ENCODE results near the gene PKD1L1. TPM values are rescaled to one million over a fixed set of nuclear protein-coding genes. Genes with fewer than 3 reads are reported as not detected.
A peak's percentile ranks its signal among the peaks of the same experiment; 100 is the strongest.
"Not testable (repeated sequence)": the region's sequence is repeated elsewhere in the genome, so short reads cannot be mapped to it uniquely, and the experiment has no call there.

Gene PKD1L1
- total RNA-seq, 1 experiment from 2014 or later, result 0.02 TPM

GRCh38 chr7:47935336-47935735 is 12.9 kb downstream of the PKD1L1 start:
- H3K27ac ChIP-seq, result no peak overlapping the region
- H3K36me3 ChIP-seq, result no peaks in the 10 kb centered on the region
- H3K4me3 ChIP-seq, result no peak overlapping the region
- no peaks in the 10 kb centered on the region for H3K9me3 ChIP-seq (replicated peaks)
- DNase-seq, result no peak
- no peaks in the 10 kb centered on the region for H3K27me3 ChIP-seq
- peaks cover 5% of the 10 kb centered on the region for H3K4me1 ChIP-seq

- Histone ChIP-seq H3K4me3 (no peak overlapping the region), H3K27ac (no peak overlapping the region), H3K4me1 (peaks cover under 1% of the 10 kb centered on the region; the same call in 1 of the 2 replicates), H3K27me3 (no peaks in the 10 kb centered on the region), H3K36me3 (no peaks in the 10 kb centered on the region), H3K9me3 (replicated peaks) (no peaks in the 10 kb centered on the region)
- no peak for DNase-seq
These were observed 13.4 kb downstream of the PKD1L1 start for GRCh38 chr7:47934831-47935230.

- H3K9me3 ChIP-seq (replicated peaks), result no peaks in the 10 kb centered on the region
These were observed 15.1 kb downstream of the PKD1L1 start for GRCh38 chr7:47933215-47933614.

GRCh38 chr7:47932466-47933037 is 15.7 kb downstream of the PKD1L1 start:
- Histone ChIP-seq H3K36me3 (no peaks in the 10 kb centered on the region), H3K9me3 (replicated peaks) (no peaks in the 10 kb centered on the region), H3K4me3 (no peak overlapping the region), H3K27me3 (no peaks in the 10 kb centered on the region), H3K4me1 (no peaks in the 10 kb centered on the region), H3K27ac (no peak overlapping the region)
- no peak for DNase-seq

More at GRCh38 chr7:47933215-47933614, 15.1 kb downstream of the PKD1L1 start:
- Histone ChIP-seq H3K27me3 (no peaks in the 10 kb centered on the region), H3K27ac (no peak overlapping the region), H3K4me3 (no peak overlapping the region), H3K36me3 (no peaks in the 10 kb centered on the region), H3K4me1 (no peaks in the 10 kb centered on the region)
- DNase-seq, result no peak

- DNase-seq, result no peak
- Histone ChIP-seq H3K4me3 (no peak overlapping the region), H3K9me3 (replicated peaks) (no peaks in the 10 kb centered on the region), H3K27ac (no peak overlapping the region), H3K36me3 (no peaks in the 10 kb centered on the region), H3K27me3 (no peaks in the 10 kb centered on the region), H3K4me1 (no peaks in the 10 kb centered on the region)
These were observed 16.2 kb downstream of the PKD1L1 start for GRCh38 chr7:47932016-47932415.

- no peaks in the 10 kb centered on the region for H3K9me3 ChIP-seq (replicated peaks)
- DNase-seq, result no peak
- no peaks in the 10 kb centered on the region for H3K4me1 ChIP-seq
- H3K27me3 ChIP-seq, result no peaks in the 10 kb centered on the region
- H3K4me3 ChIP-seq, result no peak overlapping the region
- no peaks in the 10 kb centered on the region for H3K36me3 ChIP-seq
- no peak overlapping the region for H3K27ac ChIP-seq
These were observed 17.0 kb downstream of the PKD1L1 start for GRCh38 chr7:47931005-47932004.

- no peak overlapping the region for H3K27ac ChIP-seq
- no peaks in the 10 kb centered on the region for H3K4me1 ChIP-seq
- no peaks in the 10 kb centered on the region; the same call in 1 of the 2 replicates for H3K9me3 ChIP-seq (replicated peaks)
- DNase-seq, result no peak
- no peak overlapping the region for H3K4me3 ChIP-seq
- H3K27me3 ChIP-seq, result no peaks in the 10 kb centered on the region
- H3K36me3 ChIP-seq, result no peaks in the 10 kb centered on the region
These were observed 24.0 kb downstream of the PKD1L1 start for GRCh38 chr7:47924266-47924665.

- not testable (repeated sequence) for H3K4me3 ChIP-seq; DNase-seq; H3K4me1 ChIP-seq; H3K9me3 ChIP-seq (replicated peaks); H3K27me3 ChIP-seq; H3K36me3 ChIP-seq; H3K27ac ChIP-seq
These were observed 25.0 kb downstream of the PKD1L1 start for GRCh38 chr7:47923081-47923875.

- H3K4me3 ChIP-seq; H3K27me3 ChIP-seq; H3K9me3 ChIP-seq (replicated peaks); DNase-seq; H3K36me3 ChIP-seq; H3K27ac ChIP-seq: not testable (repeated sequence)
- H3K4me1 ChIP-seq, result peaks cover 24% of the 10 kb centered on the region
These were observed 31.8 kb downstream of the PKD1L1 start for GRCh38 chr7:47916514-47916913.

- DNase-seq, result no peak
- Histone ChIP-seq H3K27me3 (no peaks in the 10 kb centered on the region), H3K27ac (peak overlapping the region; percentile 16; the same call in 1 of the 2 replicates), H3K4me1 (peaks cover 24% of the 10 kb centered on the region), H3K36me3 (no peaks in the 10 kb centered on the region), H3K4me3 (no peak overlapping the region), H3K9me3 (replicated peaks) (peaks cover 2% of the 10 kb centered on the region)
These were observed 32.7 kb downstream of the PKD1L1 start for GRCh38 chr7:47915616-47915976.

GRCh38 chr7:47914717-47915615 is 33.3 kb downstream of the PKD1L1 start:
- peaks cover 24% of the 10 kb centered on the region for H3K4me1 ChIP-seq
- no peaks in the 10 kb centered on the region for H3K27me3 ChIP-seq
- H3K9me3 ChIP-seq (replicated peaks), result peaks cover 2% of the 10 kb centered on the region
- peak; percentile 40 for DNase-seq
- peak overlapping the region; percentile 16; the same call in 1 of the 2 replicates for H3K27ac ChIP-seq
- H3K4me3 ChIP-seq, result no peak overlapping the region
- no peaks in the 10 kb centered on the region for H3K36me3 ChIP-seq

- H3K4me3 ChIP-seq, result no peak overlapping the region
- H3K4me1 ChIP-seq, result peaks cover 24% of the 10 kb centered on the region
- no peaks in the 10 kb centered on the region for H3K27me3 ChIP-seq
- no peak for DNase-seq
- H3K36me3 ChIP-seq, result no peaks in the 10 kb centered on the region
- H3K9me3 ChIP-seq (replicated peaks), result no peaks in the 10 kb centered on the region; the same call in none of the 2 replicates
- no peak overlapping the region for H3K27ac ChIP-seq
These were observed 35.9 kb downstream of the PKD1L1 start for GRCh38 chr7:47912332-47912731.

GRCh38 chr7:47908720-47909119 is 39.5 kb downstream of the PKD1L1 start:
- no peak overlapping the region for H3K27ac ChIP-seq
- H3K9me3 ChIP-seq (replicated peaks), result no peaks in the 10 kb centered on the region; the same call in 1 of the 2 replicates
- H3K4me3 ChIP-seq, result no peak overlapping the region
- DNase-seq, result no peak
- H3K36me3 ChIP-seq, result no peaks in the 10 kb centered on the region
- no peaks in the 10 kb centered on the region for H3K27me3 ChIP-seq
- peaks cover 19% of the 10 kb centered on the region for H3K4me1 ChIP-seq

All from SJCRH30 (cell line).